T47D (cell line): ENCODE data around the gene AK5.

ENCODE experiments used
- DNase-seq, 2 experiments: peaks; one replicate each; pipeline versions ENCODE4 v3.0.0 to v3.0.0-alpha.2; 2011 to 2012; ENCODE audit warnings: low read depth in 1 of 2, low spot score in 1 of 2
- JUND ChIP-seq: IDR thresholded peaks from 2 replicates; pipeline ENCODE4 v1.6.1; 2012; ENCODE audit warnings: low read depth
- in situ Hi-C: cut with HindIII; loops from 2 replicates; pipeline ENCODE4 v1.10.0; 2016; ENCODE audit warnings: low sequenced_read_pairs, low pct_unique_long_range_greater_than_20kb

The AK5 gene

DNA sequence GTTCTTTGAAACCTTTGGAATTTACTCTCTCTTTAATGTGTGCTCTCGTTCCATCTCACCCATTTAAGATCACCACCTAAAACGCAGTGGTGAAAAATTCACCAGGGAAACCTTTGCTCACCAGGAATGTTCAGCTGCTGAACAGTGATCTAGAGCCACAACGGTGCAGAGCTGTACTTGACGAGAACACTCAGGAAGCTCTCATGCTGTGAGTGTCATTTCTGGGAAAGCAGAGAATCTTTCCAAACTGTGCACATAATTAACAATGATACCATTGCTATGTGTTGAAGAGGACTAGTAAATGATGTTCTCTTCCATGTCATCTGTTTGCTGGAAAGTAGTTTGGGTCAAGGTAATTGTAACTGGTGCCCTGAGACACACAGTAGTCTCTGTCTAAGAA lies 283.5 kb downstream of the AK5 start:
- no peak for TF ChIP-seq JUND
- in situ Hi-C loops: no loop called here
- DNase-seq: no peak

DNA sequence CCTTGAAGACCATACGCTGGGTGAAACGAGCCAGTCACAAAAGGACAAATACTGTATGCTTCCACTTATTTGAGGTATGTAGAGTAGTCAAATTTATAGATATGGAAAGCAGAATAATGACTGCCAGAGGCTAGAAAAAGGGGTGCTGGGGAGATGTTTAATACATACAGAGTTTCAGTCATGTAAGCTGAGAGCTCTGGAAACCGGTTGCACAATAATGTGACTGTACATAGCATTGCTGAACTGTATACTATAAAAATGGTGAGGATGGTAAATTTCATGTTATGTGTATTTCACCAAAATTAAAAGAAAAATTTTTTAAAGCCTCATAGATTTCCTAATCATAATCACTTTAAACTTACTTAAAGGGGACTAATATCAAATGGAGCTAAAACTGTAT lies 289.8 kb downstream of the AK5 start:
- no peak for DNase-seq
- in situ Hi-C loops: no loop called here
- TF ChIP-seq JUND: no peak

- TF ChIP-seq JUND: no peak
- no peak for DNase-seq
- in situ Hi-C loops: no loop called here
Observed at GRCh38 chr1:77579547-77579946, 297.7 kb downstream of the AK5 start.

DNA sequence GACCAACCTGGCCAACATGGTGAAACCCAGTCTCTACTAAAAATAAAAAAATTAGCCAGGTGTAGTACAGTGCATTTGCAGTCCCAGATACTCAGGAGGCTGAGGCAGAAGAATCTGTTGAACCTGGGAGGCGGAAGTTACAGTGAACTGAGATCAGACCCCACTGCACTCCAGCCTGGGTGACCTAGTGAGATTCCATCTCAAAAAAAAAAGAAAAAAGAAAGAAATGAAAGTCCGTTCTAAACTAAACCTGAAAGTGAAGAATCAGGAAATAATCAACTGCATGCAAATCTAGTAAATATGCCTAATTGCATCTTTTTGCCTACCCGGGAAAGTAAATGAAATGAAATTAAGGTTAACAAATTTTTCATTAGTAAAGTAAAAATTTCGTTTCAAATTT lies 301.1 kb downstream of the AK5 start:
- DNase-seq: no peak
- TF ChIP-seq JUND: no peak
- in situ Hi-C loops: no loop called here

DNA sequence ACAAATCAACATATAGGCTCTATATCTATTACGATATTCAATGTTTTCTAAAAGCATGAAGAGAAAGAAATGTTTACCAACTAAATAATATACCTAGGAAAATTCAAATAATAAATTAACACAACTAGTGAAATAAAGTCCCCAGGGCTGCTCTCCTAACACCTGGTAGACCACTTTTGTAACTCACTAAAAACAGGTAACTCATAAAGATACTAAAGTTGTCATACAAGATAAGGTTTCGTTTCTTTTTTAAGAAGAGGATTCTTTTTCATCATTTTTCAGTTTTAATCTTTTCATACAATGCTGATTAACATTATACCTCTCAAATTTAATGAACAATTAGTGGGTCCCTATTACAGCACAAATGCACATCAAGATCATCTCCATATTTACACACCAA lies 301.7 kb downstream of the AK5 start:
- DNase-seq: no peak
- no peak for TF ChIP-seq JUND
- in situ Hi-C loops: no loop called here

DNA sequence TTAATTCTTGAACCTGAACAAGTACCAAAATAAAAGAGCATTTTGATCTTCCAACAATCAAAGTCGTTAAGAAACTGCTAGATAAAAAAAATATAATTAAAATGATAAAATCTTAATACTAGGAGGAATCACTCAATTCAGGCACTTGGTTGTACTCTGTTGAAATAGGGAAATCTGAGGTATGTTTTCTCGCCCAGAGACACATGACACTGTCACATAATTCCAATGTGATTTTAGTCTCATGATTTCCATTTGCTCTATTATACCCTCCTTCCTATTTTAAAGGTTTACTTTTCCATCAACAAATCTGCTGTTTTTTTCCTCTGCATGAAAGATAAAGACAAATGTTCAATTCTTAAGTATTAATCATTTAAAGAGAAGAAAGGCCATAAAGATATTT lies 303.1 kb downstream of the AK5 start:
- no peak for TF ChIP-seq JUND
- in situ Hi-C loops: no loop called here

DNA sequence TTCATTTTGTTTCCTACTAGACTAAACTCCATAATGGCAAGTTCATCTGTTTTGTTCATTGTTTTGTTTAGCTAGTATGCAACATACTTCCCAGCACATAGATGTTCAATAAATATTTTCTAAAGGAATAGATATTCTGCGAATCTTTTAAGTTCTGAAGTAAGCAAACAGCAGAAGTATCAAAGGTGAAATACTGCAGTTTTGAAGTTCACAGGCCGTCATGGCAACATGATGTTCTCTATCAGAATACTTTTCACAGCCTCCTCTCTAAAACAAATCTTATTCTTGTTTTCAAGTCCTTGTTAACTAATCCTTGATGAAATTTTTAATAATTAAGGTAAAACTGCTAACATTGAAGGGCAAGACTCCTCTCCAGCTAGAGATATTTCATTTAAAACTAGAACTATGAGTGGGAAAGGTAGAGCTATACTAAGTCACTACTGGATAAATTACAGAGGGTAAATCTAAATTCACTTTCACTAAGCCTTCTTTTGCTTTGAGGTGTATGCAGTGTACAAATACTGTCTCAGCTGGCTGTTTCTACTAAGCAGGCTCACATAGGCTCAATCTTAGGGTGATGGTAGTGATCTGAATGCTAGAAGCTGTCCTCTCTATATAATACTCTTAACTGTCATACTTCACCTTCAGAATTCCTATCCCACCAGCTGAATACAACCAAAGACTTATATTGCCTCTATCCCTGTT lies 303.9 kb downstream of the AK5 start:
- DNase-seq: no peak
- in situ Hi-C loops: no loop called here
- no peak for TF ChIP-seq JUND

More for the DNA sequence above, 303.1 kb downstream of the AK5 start:
- no peak for DNase-seq

DNA sequence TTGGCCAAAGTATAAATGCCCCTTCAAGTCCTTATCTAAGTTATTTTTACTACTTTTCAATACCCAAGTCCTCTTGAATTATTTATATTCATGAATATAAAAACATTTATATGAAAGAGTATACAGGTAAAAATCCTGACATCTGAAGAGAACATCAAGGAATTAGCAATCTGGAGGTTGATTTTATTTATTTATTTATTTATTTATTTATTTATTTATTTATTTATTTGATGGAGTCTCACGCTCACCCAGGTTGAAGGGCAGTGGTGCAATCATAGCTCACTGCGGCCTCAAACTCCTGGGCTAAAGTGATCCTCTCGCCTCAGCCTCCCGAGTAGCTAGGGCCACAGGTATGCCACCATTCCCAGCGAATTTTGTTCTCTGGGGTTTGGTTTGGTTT lies 307.4 kb downstream of the AK5 start:
- no peak for DNase-seq
- in situ Hi-C loops: no loop called here
- TF ChIP-seq JUND: no peak

GRCh38 chr1:77590651-77591050 lies 308.8 kb downstream of the AK5 start:
- no peak for TF ChIP-seq JUND
- in situ Hi-C loops: no loop called here
- no peak for DNase-seq

DNA sequence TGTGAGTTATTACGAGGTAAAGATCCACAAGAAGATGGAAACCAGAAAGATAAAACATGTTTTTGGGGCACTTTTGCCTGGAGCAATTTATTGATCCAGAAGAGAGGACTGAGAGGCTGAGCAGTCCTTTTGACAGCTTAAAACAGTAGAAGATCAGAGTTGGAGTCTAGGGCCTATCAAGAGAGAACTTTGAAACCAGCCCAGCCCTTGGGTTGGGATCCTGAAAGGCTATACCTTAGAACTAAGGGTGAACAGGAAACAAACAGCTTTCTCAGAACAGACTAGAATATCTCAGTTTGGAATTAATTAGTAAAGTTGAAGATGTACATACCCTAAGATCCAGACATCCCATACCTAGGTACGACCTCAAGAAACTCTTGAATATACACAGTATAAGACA lies 311.1 kb downstream of the AK5 start:
- no peak for TF ChIP-seq JUND
- in situ Hi-C loops: no loop called here
- no peak for DNase-seq

DNA sequence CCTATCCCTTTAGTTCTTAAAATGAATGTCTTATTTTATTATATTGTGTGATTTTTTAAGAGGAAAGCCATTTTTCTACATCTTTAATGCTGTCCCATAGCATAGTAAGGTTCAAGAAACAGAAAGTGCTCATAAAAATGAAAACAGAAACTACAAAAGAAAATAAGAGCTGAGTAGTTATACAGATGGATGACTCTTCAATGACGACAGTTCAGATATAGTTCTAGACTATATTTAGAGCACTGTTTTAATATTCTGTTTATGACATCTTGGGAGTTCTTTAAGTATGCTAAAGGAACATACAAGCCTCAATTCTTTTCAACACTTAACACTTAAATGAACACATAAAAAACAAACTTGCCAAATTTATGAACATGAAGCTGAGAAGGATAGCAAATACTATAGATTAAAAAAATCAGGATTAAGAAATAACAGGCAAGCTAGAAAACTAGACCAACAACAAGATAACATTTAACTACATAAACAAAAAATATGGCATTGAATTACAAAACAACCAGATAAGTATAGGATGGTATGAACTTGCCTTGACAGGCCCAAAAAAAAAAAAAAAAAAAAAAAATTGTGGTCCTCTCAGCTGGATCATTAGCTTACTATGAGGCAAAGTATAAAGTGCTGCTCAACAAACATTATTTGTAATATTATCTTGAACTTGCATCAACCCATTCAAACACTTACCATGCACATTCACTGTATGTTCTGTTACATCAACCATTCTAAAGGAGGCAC lies 312.7 kb downstream of the AK5 start:
- no peak for DNase-seq
- in situ Hi-C loops: no loop called here

GRCh38 chr1:77597310-77597709 lies 315.5 kb downstream of the AK5 start:
- in situ Hi-C loops: no loop called here
- TF ChIP-seq JUND: no peak
- DNase-seq: no peak

More for the DNA sequence above, 312.7 kb downstream of the AK5 start:
- TF ChIP-seq JUND: no peak

DNA sequence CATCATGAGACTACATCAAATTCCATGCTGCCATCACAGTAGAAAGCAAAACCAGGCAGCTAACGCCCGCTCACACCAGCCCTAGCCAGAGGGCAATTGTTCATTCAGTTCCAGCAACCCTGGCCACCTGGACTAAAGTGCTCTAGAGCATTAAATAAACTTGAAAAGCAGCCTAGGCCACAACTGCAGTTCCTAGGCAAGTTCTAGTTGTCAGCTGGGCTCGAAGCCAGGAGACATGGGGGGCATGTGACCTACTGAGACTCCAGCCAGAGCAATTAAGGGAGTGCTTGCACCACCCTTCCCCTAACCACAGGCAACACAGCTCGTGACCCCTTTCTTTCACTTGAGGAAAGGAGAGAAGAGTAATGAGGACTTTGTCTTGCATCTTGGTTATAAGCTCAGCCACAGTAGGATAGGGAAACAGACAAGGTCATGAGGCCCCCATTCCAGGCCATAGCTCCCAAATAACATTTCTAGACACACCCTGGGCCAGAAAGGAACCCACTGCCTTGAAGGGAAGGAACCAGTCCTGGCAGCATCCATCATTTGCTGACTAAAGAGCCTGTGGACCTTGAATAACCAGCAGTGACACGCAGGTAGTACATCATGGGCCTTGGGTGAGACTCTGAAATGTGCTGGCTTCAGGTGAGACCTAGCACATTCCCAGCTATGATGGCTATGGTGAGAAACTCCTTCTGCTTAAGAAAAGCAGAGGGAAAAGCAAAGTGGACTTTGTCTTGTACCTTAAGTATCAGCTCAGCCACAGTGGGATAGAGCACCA lies 323.6 kb downstream of the AK5 start:
- in situ Hi-C loops: no loop called here
- no peak for TF ChIP-seq JUND
- peak in 1 of 2 experiments; percentile 38 for DNase-seq
